Measurements from ENCODE around the gene SLC13A4. TPM values are rescaled to one million over a fixed set of nuclear protein-coding genes. Genes with fewer than 3 reads are reported as not detected.

Gene SLC13A4
- total and polyA plus RNA-seq, 4 donors: 0.01 to 0.17 (median 0.10) TPM

GRCh38 chr7:135666846-135667245 lies 61.1 kb downstream of the SLC13A4 start:
- Histone ChIP-seq H3K4me1 (ENCODE audit: control insufficient read depth in 4 of 4, insufficient read depth in 4 of 4, low read length in 3 of 4) (peaks cover under 1 to 8% (median 7%) of the 10 kb centered on the region in 4 donors), H3K9ac (ENCODE audit: low read depth in 1 of 2, low read length in 2 of 2) (no peak overlapping the region), H3K27ac (ENCODE audit: low read depth in 1 of 2, low read length in 2 of 2) (no peak overlapping the region), H3K27me3 (ENCODE audit: control insufficient read depth in 4 of 4, insufficient read depth in 4 of 4, low read length in 3 of 4) (no peaks in the 10 kb centered on the region), H3K9me3 (ENCODE audit: control insufficient read depth in 4 of 4, low read length in 3 of 4) (no peaks in the 10 kb centered on the region), H3K36me3 (ENCODE audit: control insufficient read depth in 4 of 4, insufficient read depth in 3 of 4, low read depth in 1 of 4, low read length in 3 of 4) (no peaks in the 10 kb centered on the region), H3K4me3 (ENCODE audit: low read depth in 1 of 3, low read length in 3 of 3) (no peak overlapping the region)
- TF ChIP-seq ZBTB33 (IDR thresholded peaks at IDR 0.05) (no peak), NR2F2 (IDR thresholded peaks at IDR 0.05) (no peak), HNF4A (conservative IDR thresholded peaks at IDR 0.05) (no peak), RAD21 (IDR thresholded peaks at IDR 0.05) (no peak)
- TF ChIP-seq, protein P1, sequence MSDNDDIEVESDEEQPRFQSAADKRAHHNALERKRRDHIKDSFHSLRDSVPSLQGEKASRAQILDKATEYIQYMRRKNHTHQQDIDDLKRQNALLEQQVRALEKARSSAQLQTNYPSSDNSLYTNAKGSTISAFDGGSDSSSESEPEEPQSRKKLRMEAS (IDR thresholded peaks at IDR 0.05): no peak
- DNase-seq (ENCODE audit: low spot score): no peak
- WGBS: 88% methylated on average over 6 of the region's 6 CpGs

DNA sequence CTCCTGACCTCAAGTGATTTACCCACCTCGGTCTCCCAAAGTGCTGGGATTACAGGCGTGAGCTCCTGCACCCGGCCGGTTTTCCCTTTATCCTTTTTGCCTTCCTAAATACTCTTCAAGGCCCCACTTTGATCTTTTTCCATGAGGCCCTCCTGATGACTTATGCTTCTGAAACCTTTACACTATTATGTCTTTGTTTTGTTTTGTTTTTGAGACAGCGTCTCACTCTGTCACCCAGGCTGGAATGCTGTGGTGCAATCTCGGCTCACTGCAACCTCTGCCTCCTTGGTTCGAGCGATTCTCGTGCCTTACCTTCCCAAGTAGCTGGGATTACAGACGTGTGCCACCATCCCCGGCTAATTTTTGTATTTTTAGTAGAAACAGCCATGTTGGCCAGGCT lies 61.8 kb downstream of the SLC13A4 start:
- Histone ChIP-seq H3K4me3 (ENCODE audit: low read depth in 1 of 3, low read length in 3 of 3) (no peak overlapping the region), H3K36me3 (ENCODE audit: control insufficient read depth in 4 of 4, insufficient read depth in 3 of 4, low read depth in 1 of 4, low read length in 3 of 4) (no peaks in the 10 kb centered on the region), H3K9ac (ENCODE audit: low read depth in 1 of 2, low read length in 2 of 2) (no peak overlapping the region), H3K27ac (ENCODE audit: low read depth in 1 of 2, low read length in 2 of 2) (no peak overlapping the region), H3K4me1 (ENCODE audit: control insufficient read depth in 4 of 4, insufficient read depth in 4 of 4, low read length in 3 of 4) (peaks cover 3 to 11% (median 8%) of the 10 kb centered on the region in 4 donors), H3K27me3 (ENCODE audit: control insufficient read depth in 4 of 4, insufficient read depth in 4 of 4, low read length in 3 of 4) (no peaks in the 10 kb centered on the region), H3K9me3 (ENCODE audit: control insufficient read depth in 4 of 4, low read length in 3 of 4) (no peaks in the 10 kb centered on the region)
- no peak for DNase-seq (ENCODE audit: low spot score)
- WGBS: 96% methylated on average over 11 of the region's 11 CpGs
- no peak for TF ChIP-seq JUND (IDR thresholded peaks at IDR 0.05)
- no peak for TF ChIP-seq FOXA2 (IDR thresholded peaks at IDR 0.05)
- no peak for TF ChIP-seq ZBTB33 (IDR thresholded peaks at IDR 0.05)
- TF ChIP-seq SP1 (IDR thresholded peaks at IDR 0.05): no peak
- TF ChIP-seq, protein P2, sequence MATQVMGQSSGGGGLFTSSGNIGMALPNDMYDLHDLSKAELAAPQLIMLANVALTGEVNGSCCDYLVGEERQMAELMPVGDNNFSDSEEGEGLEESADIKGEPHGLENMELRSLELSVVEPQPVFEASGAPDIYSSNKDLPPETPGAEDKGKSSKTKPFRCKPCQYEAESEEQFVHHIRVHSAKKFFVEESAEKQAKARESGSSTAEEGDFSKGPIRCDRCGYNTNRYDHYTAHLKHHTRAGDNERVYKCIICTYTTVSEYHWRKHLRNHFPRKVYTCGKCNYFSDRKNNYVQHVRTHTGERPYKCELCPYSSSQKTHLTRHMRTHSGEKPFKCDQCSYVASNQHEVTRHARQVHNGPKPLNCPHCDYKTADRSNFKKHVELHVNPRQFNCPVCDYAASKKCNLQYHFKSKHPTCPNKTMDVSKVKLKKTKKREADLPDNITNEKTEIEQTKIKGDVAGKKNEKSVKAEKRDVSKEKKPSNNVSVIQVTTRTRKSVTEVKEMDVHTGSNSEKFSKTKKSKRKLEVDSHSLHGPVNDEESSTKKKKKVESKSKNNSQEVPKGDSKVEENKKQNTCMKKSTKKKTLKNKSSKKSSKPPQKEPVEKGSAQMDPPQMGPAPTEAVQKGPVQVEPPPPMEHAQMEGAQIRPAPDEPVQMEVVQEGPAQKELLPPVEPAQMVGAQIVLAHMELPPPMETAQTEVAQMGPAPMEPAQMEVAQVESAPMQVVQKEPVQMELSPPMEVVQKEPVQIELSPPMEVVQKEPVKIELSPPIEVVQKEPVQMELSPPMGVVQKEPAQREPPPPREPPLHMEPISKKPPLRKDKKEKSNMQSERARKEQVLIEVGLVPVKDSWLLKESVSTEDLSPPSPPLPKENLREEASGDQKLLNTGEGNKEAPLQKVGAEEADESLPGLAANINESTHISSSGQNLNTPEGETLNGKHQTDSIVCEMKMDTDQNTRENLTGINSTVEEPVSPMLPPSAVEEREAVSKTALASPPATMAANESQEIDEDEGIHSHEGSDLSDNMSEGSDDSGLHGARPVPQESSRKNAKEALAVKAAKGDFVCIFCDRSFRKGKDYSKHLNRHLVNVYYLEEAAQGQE (IDR thresholded peaks at IDR 0.05): no peak
- no peak for TF ChIP-seq GABPA (IDR thresholded peaks at IDR 0.05 in 1 of 2, conservative IDR thresholded peaks at IDR 0.05 in 1 of 2)
- TF ChIP-seq CTCF (IDR thresholded peaks at IDR 0.05; ENCODE audit: low read depth, low read length, missing input control): no peak
- TF ChIP-seq FOXA1 (IDR thresholded peaks at IDR 0.05): no peak

Measured in liver (tissue), 9 donors.